PC-3 (cell line): ENCODE data around the gene LRP2BP.

Source experiments
- CTCF ChIP-seq: fragments of 300-600 bp; sonication (generic); conservative IDR thresholded peaks from 2 replicates; pipeline ENCODE4 v1.5.1; 2017; ENCODE audit warnings: antibody characterized with exemption, low read depth, mild to moderate bottlenecking, low read length
- EZH2 ChIP-seq: fragments of 300-600 bp; sonication (generic); IDR thresholded peaks from one replicate; pipeline ENCODE4 v1.6.1; 2017; ENCODE audit warnings: antibody characterized with exemption, mild to moderate bottlenecking, low read length; ENCODE audit not compliant: unreplicated experiment
- EZH2phosphoT487 ChIP-seq: fragments of 300-600 bp; sonication (generic); IDR thresholded peaks from 2 replicates; pipeline ENCODE4 v1.6.1; 2018; ENCODE audit warnings: mild to moderate bottlenecking, antibody characterized with exemption, low read length, borderline replicate concordance

DNA sequence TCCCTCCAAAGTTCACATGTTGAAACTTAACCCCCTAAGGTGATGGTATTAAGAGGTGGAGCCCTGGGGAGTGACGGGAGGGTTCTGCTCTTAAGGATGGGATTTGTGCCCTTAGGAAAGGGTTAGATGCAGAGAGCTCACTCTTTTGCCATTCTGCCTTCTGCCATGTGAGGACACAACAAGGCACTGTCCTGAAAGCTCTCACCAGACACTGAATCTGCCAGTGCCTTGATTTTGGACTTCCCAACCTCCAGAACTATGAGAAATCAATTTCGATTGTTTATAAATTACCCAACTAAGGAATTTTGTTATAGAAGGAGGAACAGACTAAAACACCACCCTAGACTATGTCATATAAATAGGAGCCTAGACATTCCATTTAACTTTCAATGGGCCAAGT is 11.7 kb downstream of the LRP2BP start:
- no peak for TF ChIP-seq CTCF
- TF ChIP-seq EZH2 = no peak
- no peak for TF ChIP-seq EZH2phosphoT487
